Measurements from ENCODE around the gene GALNT1. TPM values are rescaled to one million over a fixed set of nuclear protein-coding genes. Genes with fewer than 3 reads are reported as not detected.

The GALNT1 gene
- total RNA-seq, 1 experiment from 2014 or later = 80.1 TPM

GRCh38 chr18:35732636-35733035, 151.1 kb downstream of the GALNT1 start:
- no peak for TF ChIP-seq CDX4 (CRISPR knock-in tag; IDR thresholded peaks at IDR 0.05; ENCODE audit: borderline replicate concordance)
- no peak for TF ChIP-seq ZNF281 (CRISPR knock-in tag; IDR thresholded peaks at IDR 0.05)
- no peak for TF ChIP-seq ZNF423 (CRISPR knock-in tag; IDR thresholded peaks at IDR 0.05)
- POLR2A ChIA-PET = no interaction called here

DNA sequence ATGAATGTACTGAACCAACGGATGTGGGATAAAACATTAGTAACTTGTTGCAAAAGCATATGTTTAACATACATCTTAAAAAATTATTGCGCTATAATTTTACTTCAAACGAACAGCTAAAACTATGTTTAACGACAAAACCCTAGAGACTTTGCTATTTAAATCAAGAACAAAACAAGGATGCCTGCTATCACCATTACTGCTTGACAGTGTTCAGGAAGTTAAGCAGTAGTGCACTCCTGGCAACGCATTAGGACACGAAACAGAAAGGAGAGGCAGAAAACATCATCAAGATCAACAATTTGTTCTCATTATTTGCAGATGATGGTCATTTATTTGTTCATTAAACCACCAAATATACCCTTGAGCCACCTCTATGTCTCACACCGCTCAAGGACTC, 151.9 kb downstream of the GALNT1 start:
- TF ChIP-seq USF1 (CRISPR knock-in tag; IDR thresholded peaks at IDR 0.05) (no peak), HMGA2 (CRISPR knock-in tag; IDR thresholded peaks at IDR 0.05) (no peak), ZNF121 (CRISPR knock-in tag; IDR thresholded peaks at IDR 0.05) (no peak), ATF3 (CRISPR knock-in tag; conservative IDR thresholded peaks at IDR 0.05) (no peak), ZNF512 (CRISPR knock-in tag; IDR thresholded peaks at IDR 0.05; ENCODE audit: borderline replicate concordance) (no peak), AFF4 (CRISPR knock-in tag; IDR thresholded peaks at IDR 0.05; ENCODE audit: borderline replicate concordance) (no peak), SMAD3 (CRISPR knock-in tag; IDR thresholded peaks at IDR 0.05; ENCODE audit: borderline replicate concordance) (no peak), RORB (CRISPR knock-in tag; IDR thresholded peaks at IDR 0.05) (no peak), IRF2 (CRISPR knock-in tag; IDR thresholded peaks at IDR 0.05; ENCODE audit: borderline replicate concordance, low read depth) (no peak), ETV6 (CRISPR knock-in tag; IDR thresholded peaks at IDR 0.05) (no peak), TCF7 (CRISPR knock-in tag; IDR thresholded peaks at IDR 0.05; ENCODE audit: low read depth) (no peak), CREB1 (CRISPR knock-in tag; IDR thresholded peaks at IDR 0.05) (no peak), ZBTB43 (CRISPR knock-in tag; IDR thresholded peaks at IDR 0.05) (no peak), MYBL2 (CRISPR knock-in tag; IDR thresholded peaks at IDR 0.05) (no peak)
- TF ChIP-seq, protein P1, sequence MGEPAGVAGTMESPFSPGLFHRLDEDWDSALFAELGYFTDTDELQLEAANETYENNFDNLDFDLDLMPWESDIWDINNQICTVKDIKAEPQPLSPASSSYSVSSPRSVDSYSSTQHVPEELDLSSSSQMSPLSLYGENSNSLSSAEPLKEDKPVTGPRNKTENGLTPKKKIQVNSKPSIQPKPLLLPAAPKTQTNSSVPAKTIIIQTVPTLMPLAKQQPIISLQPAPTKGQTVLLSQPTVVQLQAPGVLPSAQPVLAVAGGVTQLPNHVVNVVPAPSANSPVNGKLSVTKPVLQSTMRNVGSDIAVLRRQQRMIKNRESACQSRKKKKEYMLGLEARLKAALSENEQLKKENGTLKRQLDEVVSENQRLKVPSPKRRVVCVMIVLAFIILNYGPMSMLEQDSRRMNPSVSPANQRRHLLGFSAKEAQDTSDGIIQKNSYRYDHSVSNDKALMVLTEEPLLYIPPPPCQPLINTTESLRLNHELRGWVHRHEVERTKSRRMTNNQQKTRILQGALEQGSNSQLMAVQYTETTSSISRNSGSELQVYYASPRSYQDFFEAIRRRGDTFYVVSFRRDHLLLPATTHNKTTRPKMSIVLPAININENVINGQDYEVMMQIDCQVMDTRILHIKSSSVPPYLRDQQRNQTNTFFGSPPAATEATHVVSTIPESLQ (CRISPR knock-in tag; IDR thresholded peaks at IDR 0.05) = no peak
- TF ChIP-seq, protein P2, sequence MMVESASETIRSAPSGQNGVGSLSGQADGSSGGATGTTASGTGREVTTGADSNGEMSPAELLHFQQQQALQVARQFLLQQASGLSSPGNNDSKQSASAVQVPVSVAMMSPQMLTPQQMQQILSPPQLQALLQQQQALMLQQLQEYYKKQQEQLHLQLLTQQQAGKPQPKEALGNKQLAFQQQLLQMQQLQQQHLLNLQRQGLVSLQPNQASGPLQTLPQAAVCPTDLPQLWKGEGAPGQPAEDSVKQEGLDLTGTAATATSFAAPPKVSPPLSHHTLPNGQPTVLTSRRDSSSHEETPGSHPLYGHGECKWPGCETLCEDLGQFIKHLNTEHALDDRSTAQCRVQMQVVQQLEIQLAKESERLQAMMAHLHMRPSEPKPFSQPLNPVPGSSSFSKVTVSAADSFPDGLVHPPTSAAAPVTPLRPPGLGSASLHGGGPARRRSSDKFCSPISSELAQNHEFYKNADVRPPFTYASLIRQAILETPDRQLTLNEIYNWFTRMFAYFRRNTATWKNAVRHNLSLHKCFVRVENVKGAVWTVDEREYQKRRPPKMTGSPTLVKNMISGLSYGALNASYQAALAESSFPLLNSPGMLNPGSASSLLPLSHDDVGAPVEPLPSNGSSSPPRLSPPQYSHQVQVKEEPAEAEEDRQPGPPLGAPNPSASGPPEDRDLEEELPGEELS (CRISPR knock-in tag; IDR thresholded peaks at IDR 0.05) = no peak
- peaks cover 12% of the 10 kb centered on the region for H3K36me3 Mint-ChIP-seq
- POLR2A ChIA-PET = no interaction called here
- peaks cover 44% of the 10 kb centered on the region for H3K9me3 Mint-ChIP-seq
- CTCF ChIA-PET = interaction anchor here (0.9 to 1.3 kb wide), 2 partner anchors 23 to 217 kb away, joined by 3 read pairs; no protein-coding TSS in a partner anchor
- ATAC-seq (no peak), DNase-seq (ENCODE audit: low spot score) (no peak)
- H3K27ac Mint-ChIP-seq = no peak overlapping the region
- H3K4me1 Mint-ChIP-seq = peaks cover 17% of the 10 kb centered on the region
- H3K27me3 Mint-ChIP-seq (ENCODE audit: low read depth) = no peaks in the 10 kb centered on the region; the same call in 1 of the 2 replicates
- no peak overlapping the region for H3K4me3 Mint-ChIP-seq

More at GRCh38 chr18:35732636-35733035, 151.1 kb downstream of the GALNT1 start:
- H3K4me1 Mint-ChIP-seq = peaks cover 16% of the 10 kb centered on the region
- H3K9me3 Mint-ChIP-seq = peaks cover 36% of the 10 kb centered on the region
- peaks cover 4% of the 10 kb centered on the region; the same call in 1 of the 2 replicates for H3K36me3 Mint-ChIP-seq
- H3K4me3 Mint-ChIP-seq = no peak overlapping the region
- DNase-seq (ENCODE audit: low spot score) (no peak), ATAC-seq (no peak)
- no peak overlapping the region for H3K27ac Mint-ChIP-seq
- CTCF ChIA-PET = interaction anchor here (0.9 to 1.3 kb wide), 3 partner anchors 24 to 285 kb away, joined by 3 read pairs; no protein-coding TSS in a partner anchor
- H3K27me3 Mint-ChIP-seq (ENCODE audit: low read depth) = no peaks in the 10 kb centered on the region; the same call in 1 of the 2 replicates

Data from WTC11 (cell line).